ENCODE data around the gene DIAPH3. TPM values are rescaled to one million over a fixed set of nuclear protein-coding genes. Genes with fewer than 3 reads are reported as not detected.

Gene DIAPH3
- total RNA-seq, 1 donor: 30.7 TPM

DNA sequence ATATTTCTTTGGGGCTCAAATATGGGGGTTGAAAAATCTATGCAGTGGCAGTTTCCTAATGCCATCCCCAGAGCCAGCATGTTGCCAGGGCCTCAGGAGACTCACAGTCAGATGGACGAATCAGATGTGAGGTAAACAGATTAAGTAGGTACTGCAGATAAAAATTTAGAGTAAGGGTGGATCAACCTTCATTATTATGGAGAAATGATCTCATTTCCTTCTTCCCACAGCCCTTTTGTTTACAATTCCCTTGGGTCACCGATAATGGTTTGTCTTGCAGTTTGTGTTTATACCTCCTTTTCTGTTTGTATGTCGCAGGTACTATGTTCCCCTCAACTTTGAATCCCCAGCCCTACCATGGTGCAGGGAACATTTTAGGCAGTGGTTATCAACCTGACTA is 20.0 kb downstream of the DIAPH3 start:
- TF ChIP-seq, protein P1, sequence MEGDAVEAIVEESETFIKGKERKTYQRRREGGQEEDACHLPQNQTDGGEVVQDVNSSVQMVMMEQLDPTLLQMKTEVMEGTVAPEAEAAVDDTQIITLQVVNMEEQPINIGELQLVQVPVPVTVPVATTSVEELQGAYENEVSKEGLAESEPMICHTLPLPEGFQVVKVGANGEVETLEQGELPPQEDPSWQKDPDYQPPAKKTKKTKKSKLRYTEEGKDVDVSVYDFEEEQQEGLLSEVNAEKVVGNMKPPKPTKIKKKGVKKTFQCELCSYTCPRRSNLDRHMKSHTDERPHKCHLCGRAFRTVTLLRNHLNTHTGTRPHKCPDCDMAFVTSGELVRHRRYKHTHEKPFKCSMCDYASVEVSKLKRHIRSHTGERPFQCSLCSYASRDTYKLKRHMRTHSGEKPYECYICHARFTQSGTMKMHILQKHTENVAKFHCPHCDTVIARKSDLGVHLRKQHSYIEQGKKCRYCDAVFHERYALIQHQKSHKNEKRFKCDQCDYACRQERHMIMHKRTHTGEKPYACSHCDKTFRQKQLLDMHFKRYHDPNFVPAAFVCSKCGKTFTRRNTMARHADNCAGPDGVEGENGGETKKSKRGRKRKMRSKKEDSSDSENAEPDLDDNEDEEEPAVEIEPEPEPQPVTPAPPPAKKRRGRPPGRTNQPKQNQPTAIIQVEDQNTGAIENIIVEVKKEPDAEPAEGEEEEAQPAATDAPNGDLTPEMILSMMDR (IDR thresholded peaks at IDR 0.05; ENCODE audit: insufficient read depth, low read depth, low read length): no peak
- peak; percentile 21 for DNase-seq (ENCODE audit: low read depth)
- H3K4me3 ChIP-seq (ENCODE audit: low read depth, low read length): no peak overlapping the region

DNA sequence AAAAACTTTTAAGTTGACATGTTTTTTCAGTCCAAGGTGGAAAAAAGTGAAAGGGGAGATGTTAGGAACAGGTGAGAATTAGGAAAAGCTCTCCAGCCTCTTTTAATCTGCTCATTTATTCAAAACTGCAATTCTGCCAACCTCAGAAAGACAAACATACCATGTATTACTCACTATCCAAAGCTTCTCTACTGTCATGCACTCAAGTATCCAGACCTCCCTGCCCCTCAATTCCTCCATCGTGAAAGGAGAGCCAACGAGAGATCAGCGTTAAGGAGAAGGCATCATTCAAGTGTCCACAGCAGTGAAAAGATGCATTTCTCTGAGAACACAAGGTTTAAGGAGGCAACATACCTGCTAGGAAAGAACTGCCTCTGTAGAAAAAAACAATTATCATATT is 24.5 kb downstream of the DIAPH3 start:
- H3K4me3 ChIP-seq (ENCODE audit: low read depth, low read length): no peak overlapping the region
- TF ChIP-seq, protein P1 (IDR thresholded peaks at IDR 0.05; ENCODE audit: insufficient read depth, low read depth, low read length): no peak
- no peak for DNase-seq (ENCODE audit: low read depth)

DNA sequence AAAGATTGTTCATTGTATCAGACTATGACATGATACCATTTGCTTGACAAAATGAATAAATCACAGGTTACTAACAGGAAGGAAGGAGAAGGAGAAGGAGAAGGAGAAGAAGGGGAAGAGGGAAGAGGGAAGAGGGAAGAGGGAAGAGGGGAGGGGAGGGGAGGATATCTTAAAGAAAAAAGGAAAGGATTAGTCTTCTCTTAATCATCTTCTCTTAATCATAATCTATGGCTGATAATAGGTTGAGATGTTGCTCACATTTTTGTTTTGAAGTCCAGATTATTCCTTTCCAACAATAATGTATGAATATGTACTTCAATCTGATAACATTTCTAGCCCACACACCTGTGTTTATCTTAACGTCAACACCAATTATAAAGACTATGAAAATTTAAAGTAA is 25.1 kb downstream of the DIAPH3 start:
- H3K4me3 ChIP-seq (ENCODE audit: low read depth, low read length): no peak overlapping the region
- TF ChIP-seq, protein P1 (IDR thresholded peaks at IDR 0.05; ENCODE audit: insufficient read depth, low read depth, low read length): no peak
- no peak for DNase-seq (ENCODE audit: low read depth)

DNA sequence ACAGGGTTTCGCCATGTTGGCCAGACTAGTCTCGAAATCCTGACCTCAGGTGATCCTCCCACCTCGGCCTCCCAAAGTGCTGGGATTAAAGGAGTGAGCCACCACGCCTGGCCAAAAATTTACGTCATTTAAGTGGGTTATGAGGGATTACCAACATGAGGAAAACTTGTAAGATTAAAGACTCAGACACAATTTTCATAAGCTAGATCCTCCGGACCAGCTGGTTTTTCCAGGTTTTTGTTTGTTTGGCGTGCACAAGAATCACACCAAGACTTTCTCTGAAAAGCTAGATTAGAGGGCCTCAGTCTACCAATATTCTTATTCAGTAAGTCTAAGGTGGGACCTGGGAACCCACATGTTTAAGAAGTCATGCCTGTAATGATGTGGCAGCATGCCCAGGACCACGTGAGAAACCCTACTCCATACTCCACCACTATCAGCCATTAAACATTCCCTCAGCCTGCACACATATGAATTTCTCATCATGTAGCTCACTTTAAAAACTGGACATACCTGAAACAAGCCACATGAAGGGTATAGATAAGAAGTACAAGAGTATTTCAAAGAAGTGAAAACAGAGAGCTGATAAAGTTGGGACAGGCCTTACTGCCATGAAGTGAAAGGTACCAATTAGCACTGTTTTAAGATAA is 25.7 kb downstream of the DIAPH3 start:
- TF ChIP-seq, protein P1 (IDR thresholded peaks at IDR 0.05; ENCODE audit: insufficient read depth, low read depth, low read length): no peak
- no peak for DNase-seq (ENCODE audit: low read depth)

DNA sequence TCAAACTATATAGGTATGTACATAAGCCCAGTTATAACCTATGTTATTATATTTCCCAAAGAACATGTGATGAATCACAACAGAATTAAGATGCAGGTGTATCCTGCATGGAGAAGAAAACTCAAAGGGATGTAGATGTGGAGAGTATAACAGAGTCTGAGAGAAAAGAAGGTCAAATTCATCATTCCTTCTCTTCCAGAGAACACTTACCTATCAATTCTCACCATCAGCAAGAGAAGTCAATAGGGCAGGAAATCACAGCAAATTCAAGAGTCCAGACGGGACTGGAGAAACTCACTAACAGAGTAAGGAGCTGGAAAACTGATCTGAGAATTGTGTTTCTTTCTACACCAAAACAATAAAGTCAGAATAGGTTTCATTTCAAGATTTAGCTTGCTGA is 28.4 kb downstream of the DIAPH3 start:
- H3K4me3 ChIP-seq (ENCODE audit: low read depth, low read length): no peak overlapping the region
- TF ChIP-seq, protein P1 (IDR thresholded peaks at IDR 0.05; ENCODE audit: insufficient read depth, low read depth, low read length): no peak
- no peak for DNase-seq (ENCODE audit: low read depth)

More for the DNA sequence above, 25.7 kb downstream of the DIAPH3 start:
- no peak overlapping the region for H3K4me3 ChIP-seq (ENCODE audit: low read depth, low read length)

DNA sequence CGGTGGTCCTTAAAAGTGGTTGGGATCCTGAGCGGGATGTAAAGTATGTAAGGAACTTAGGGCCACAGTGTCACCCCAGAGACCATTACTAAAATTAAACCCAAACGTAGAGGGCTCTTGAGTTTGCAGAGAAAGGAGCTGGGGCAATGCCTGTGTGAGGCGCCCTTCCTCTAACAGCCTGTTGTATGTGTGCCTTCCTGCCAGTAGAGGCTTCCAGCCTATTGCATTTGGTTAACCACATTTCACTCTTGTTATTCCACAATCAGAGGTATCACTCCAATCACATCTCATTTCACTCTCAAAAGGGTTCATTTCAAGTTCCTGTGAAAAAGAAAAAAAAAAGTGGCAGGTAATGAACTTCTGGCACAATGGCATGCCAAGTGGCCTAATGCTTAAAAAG is 29.4 kb downstream of the DIAPH3 start:
- H3K4me3 ChIP-seq (ENCODE audit: low read depth, low read length): no peak overlapping the region
- TF ChIP-seq, protein P1 (IDR thresholded peaks at IDR 0.05; ENCODE audit: insufficient read depth, low read depth, low read length): peak; percentile 34
- peak; percentile 19 for DNase-seq (ENCODE audit: low read depth)

DNA sequence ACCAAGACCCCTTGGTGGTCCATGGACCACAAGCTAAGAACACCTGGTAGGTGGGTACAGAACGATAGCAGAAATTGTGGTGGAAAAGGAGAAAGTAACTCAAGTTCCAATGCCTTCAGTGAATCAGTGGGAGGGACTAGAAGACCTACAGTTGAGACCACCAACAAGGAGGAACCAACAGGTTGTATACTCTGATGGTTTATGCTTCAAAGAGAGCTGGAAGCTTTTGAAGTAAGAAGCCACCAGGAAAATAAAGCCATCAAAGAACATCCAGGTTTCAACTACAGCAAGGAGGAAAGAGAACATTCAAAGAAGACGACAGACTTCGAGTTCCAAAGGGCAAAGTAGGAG is 42.4 kb downstream of the DIAPH3 start:
- H3K4me3 ChIP-seq (ENCODE audit: low read depth, low read length): no peak overlapping the region
- no peak for DNase-seq (ENCODE audit: low read depth)
- TF ChIP-seq, protein P1 (IDR thresholded peaks at IDR 0.05; ENCODE audit: insufficient read depth, low read depth, low read length): no peak
